HepG2 (cell line): ENCODE data around the gene DGCR6L. TPM values are rescaled to one million over a fixed set of nuclear protein-coding genes. Genes with fewer than 3 reads are reported as not detected.
A peak's percentile ranks its signal among the peaks of the same experiment; 100 is the strongest.

Experiments
- ATAC-seq: fragments of 200-7000 bp; cut with Tn5 transposase; 3 replicates; pipeline ENCODE4 v1.9.1; 2020; ENCODE audit warnings: mild to moderate bottlenecking, moderate library complexity
- BruUV-seq: library from RNA; stranded (reverse); fragments of 400-500 nt; replicated peaks from 2 replicates; lab custom pipeline; 2021; lab: Mats Ljungman, UMichigan
- CTCF ChIA-PET: fragments of 300-600 bp; formaldehyde crosslinking; extraction: SDS; loops from one replicate; lab custom pipeline; 2021; ENCODE audit warnings: low total read pairs, inconsistent platforms, low intra/inter-chr PET ratio; lab: Yijun Ruan, JAX
- POLR2A ChIA-PET: fragments of 350-600 bp; sonication (Branson Sonifier 250); formaldehyde crosslinking; loops from one replicate; lab custom pipeline; 2020; ENCODE audit warnings: antibody characterized with exemption, inconsistent platforms; lab: Yijun Ruan, JAX
- DNase-seq: peaks from one replicate; pipeline ENCODE4 v3.0.0-alpha.2; 2015; ENCODE audit warnings: low spot score
- FAIRE-seq: peaks from 3 replicates; lab custom pipeline; 2011; peaks lifted over from hg19 to GRCh38; lab: Jason Lieb, UNC
- H2AFZ ChIP-seq: one replicate; pipeline ENCODE4 v1.6.1; 2011; ENCODE audit warnings: low read length, inconsistent platforms
- H3K27ac ChIP-seq: fragments of 300-600 bp; 3 replicates; pipeline ENCODE4 v1.8.0; 2011; ENCODE audit warnings: mixed run types, mild to moderate bottlenecking, mixed read lengths, low read length, inconsistent platforms; ENCODE audit not compliant: insufficient read depth; ENCODE audit errors: extremely low read length
- H3K27me3 ChIP-seq, 2 experiments: fragments of 200-600 bp in 1 of 2; 2 replicates in 1 of 2; 3 replicates in 1 of 2; pipeline versions ENCODE4 v1.6.0 to v1.8.0; 2011; ENCODE audit warnings: low read length in 2 of 2, mild to moderate bottlenecking in 2 of 2, moderate library complexity in 2 of 2, inconsistent platforms in 1 of 2; ENCODE audit not compliant: insufficient read depth in 2 of 2, control insufficient read depth in 1 of 2
- H3K36me3 ChIP-seq, 2 experiments: fragments of 200-600 bp in 1 of 2; replicated peaks in 1 of 2; 2 replicates in 1 of 2; 3 replicates in 1 of 2; pipeline versions ENCODE4 v1.5.1 to v1.8.0; 2011; ENCODE audit warnings: low read length in 2 of 2, inconsistent platforms in 1 of 2; ENCODE audit not compliant: insufficient read depth in 2 of 2, control insufficient read depth in 1 of 2
- H3K4me1 ChIP-seq: 2 replicates; pipeline ENCODE4 v1.5.1; 2012; ENCODE audit warnings: low read length, inconsistent platforms; ENCODE audit not compliant: insufficient read depth
- H3K4me2 ChIP-seq: 2 replicates; pipeline ENCODE4 v1.6.0; 2011; ENCODE audit warnings: low read depth, low read length, inconsistent platforms
- H3K4me3 ChIP-seq, 3 experiments: fragments of 200-600 bp in 1 of 3; sonication (generic), shearing (Covaris generic) in 1 of 3; replicated peaks in 1 of 3; 2 replicates each; pipeline ENCODE4 v1.5.1; 2011 to 2016; ENCODE audit warnings: low read length in 3 of 3, inconsistent platforms in 2 of 3, low read depth in 2 of 3, mild to moderate bottlenecking in 2 of 3, control low read depth in 1 of 3, mixed read lengths in 1 of 3; ENCODE audit not compliant: insufficient read depth in 1 of 3
- H3K79me2 ChIP-seq: one replicate; pipeline ENCODE4 v1.6.1; 2011; ENCODE audit warnings: low read length, inconsistent platforms; ENCODE audit not compliant: insufficient read depth
- H3K9ac ChIP-seq: 2 replicates; pipeline ENCODE4 v1.6.0; 2011; ENCODE audit warnings: mild to moderate bottlenecking, low read depth, low read length, inconsistent platforms; ENCODE audit not compliant: insufficient read depth
- H3K9me3 ChIP-seq: 2 replicates; pipeline ENCODE4 v1.5.1; 2012; ENCODE audit warnings: mild to moderate bottlenecking, low read length
- H4K20me1 ChIP-seq: 2 replicates; pipeline ENCODE4 v1.6.0; 2011; ENCODE audit warnings: inconsistent platforms, mild to moderate bottlenecking, low read length, moderate library complexity; ENCODE audit not compliant: insufficient read depth
- CBX1 ChIP-seq: IDR thresholded peaks from one replicate; pipeline ENCODE4 v1.6.1; 2016; ENCODE audit warnings: antibody characterized with exemption, low read depth
- DZIP1 ChIP-seq: sonication (generic); formaldehyde crosslinking; IDR thresholded peaks from 2 replicates; pipeline ENCODE4 v1.5.0; 2020; ENCODE audit warnings: mild to moderate bottlenecking, missing genetic modification reagents
- HES4 ChIP-seq: sonication (generic); formaldehyde crosslinking; IDR thresholded peaks from 2 replicates; pipeline ENCODE4 v1.9.0; 2021; ENCODE audit warnings: mild to moderate bottlenecking, missing genetic modification reagents, borderline replicate concordance
- MED1 ChIP-seq: sonication (generic); formaldehyde crosslinking; IDR thresholded peaks from 2 replicates; pipeline ENCODE4 v1.4.0; 2020; ENCODE audit warnings: missing genetic modification reagents
- MLX ChIP-seq: IDR thresholded peaks from 2 replicates; pipeline ENCODE4 v1.6.1; 2016
- MNT ChIP-seq: fragments of 450-650 bp; IDR thresholded peaks from 2 replicates; pipeline ENCODE4 v1.6.1; 2016
- SRSF9 ChIP-seq: fragments of 200-400 bp; formaldehyde crosslinking; IDR thresholded peaks from 2 replicates; pipeline ENCODE4 v1.6.1; 2018; ENCODE audit warnings: borderline replicate concordance, mild to moderate bottlenecking, low read depth, low read length; ENCODE audit not compliant: insufficient read depth, poor library complexity, severe bottlenecking
- ZNF576 ChIP-seq: sonication (generic); formaldehyde crosslinking; IDR thresholded peaks from 2 replicates; pipeline ENCODE4 v1.4.0; 2020; ENCODE audit warnings: mild to moderate bottlenecking, missing genetic modification reagents
- ZNF605 ChIP-seq: sonication (generic); formaldehyde crosslinking; IDR thresholded peaks from 2 replicates; pipeline ENCODE4 v1.8.0; 2022; ENCODE audit warnings: mild to moderate bottlenecking, missing genetic modification reagents
- ZNF891 ChIP-seq: sonication (generic); formaldehyde crosslinking; IDR thresholded peaks from 2 replicates; pipeline ENCODE4 v1.5.0; 2020; ENCODE audit warnings: mild to moderate bottlenecking, missing genetic modification reagents
- WGBS: methylation state at CpG from one replicate; pipeline ENCODE4 v1.1.6; 2017; ENCODE audit warnings: low lambda C conversion rate; 5-methylcytosine and 5-hydroxymethylcytosine counted together
- in situ Hi-C: cut with HindIII; loops from 2 replicates; pipeline ENCODE4 v1.10.0; 2017; ENCODE audit warnings: low pct_unique_long_range_greater_than_20kb; ENCODE audit not compliant: extremely low pct_ligation_motif_present
- intact Hi-C: fragments of 100-400 bp; cut with micrococcal nuclease; formaldehyde crosslinking; loops from one replicate; pipeline ENCODE4 v1.10.0; 2022; ENCODE audit not compliant: unreplicated experiment
- polyA plus RNA-seq, 8 experiments: library from polyadenylated mRNA; depleted of rRNA in 3 of 8; stranded (reverse) in 7 of 8; unstranded in 1 of 8; fragments of >200 nt; fragmentation: Illumina TruSeq in 4 of 8; extraction: Trizol in 4 of 8; gene quantifications; 2 replicates each; pipeline versions ENCODE4 v1.2.1 to v1.2.3, GENCODE V29; 2011 to 2016; ENCODE audit warnings: low read depth in 4 of 8, missing spikeins in 1 of 8, mixed read lengths in 1 of 8; ENCODE audit not compliant: insufficient read depth in 1 of 8
- total RNA-seq, 5 experiments: library from RNA; depleted of rRNA; stranded (reverse); fragments of >200 nt; fragmentation: Illumina TruSeq; extraction: Trizol; gene quantifications; 2 replicates each; pipeline ENCODE4 v1.2.3, GENCODE V29; 2016; ENCODE audit warnings: low read depth in 1 of 5

Gene DGCR6L
- total and polyA plus RNA-seq, 2 of the 13 experiments (the other 11 are each of a cell fraction or from before 2014, with no cell fraction given) = 17.5 to 35.3 TPM

- TF ChIP-seq MLX (CRISPR knock-in tag) = no peak
Measured at GRCh38 chr22:20298110-20298802, 21.6 kb downstream of the DGCR6L start (continued).

GRCh38 chr22:20297414-20298109 lies 22.3 kb downstream of the DGCR6L start:
- Histone ChIP-seq H3K4me1 (no peaks in the 10 kb centered on the region), H3K36me3 (no peaks in the 10 kb centered on the region), H4K20me1 (no peaks in the 10 kb centered on the region), H3K79me2 (no peaks in the 10 kb centered on the region), H3K27ac (no peak overlapping the region), H3K27me3 (peaks cover 4 to 67% of the 10 kb centered on the region in 2 experiments), H3K4me3 (no peak overlapping the region), H3K9me3 (no peaks in the 10 kb centered on the region), H2AFZ (no peak overlapping the region), H3K4me2 (no peak overlapping the region), H3K9ac (no peak overlapping the region)
- no peak for ATAC-seq
- in situ Hi-C loops = loop anchor here (25.0 kb wide), 1 partner anchor 1335 kb away; no protein-coding TSS in a partner anchor
- ChIA-PET CTCF (no interaction called here), POLR2A (no interaction called here)
- intact Hi-C loops = no loop called here
- TF ChIP-seq CBX1 = no peak
- no peak for TF ChIP-seq ZNF605 (CRISPR knock-in tag)
- TF ChIP-seq DZIP1 (CRISPR knock-in tag) = no peak
- TF ChIP-seq MNT = 0 out of 2 replicates have a peak, but pooled peaks have one; percentile 3
- TF ChIP-seq MED1 = no peak
- no peak for TF ChIP-seq ZNF576
- no peak for TF ChIP-seq ZNF891 (CRISPR knock-in tag)
- TF ChIP-seq HES4 (CRISPR knock-in tag) = no peak
- TF ChIP-seq SRSF9 = no peak
- 12% methylated on average over 9 of the region's 9 CpGs for WGBS
- BruUV-seq = no TSS peak
- FAIRE-seq = no peak
- DNase-seq = no peak
